Endodermal cell (in vitro differentiated cells): ENCODE results near the gene TPST2. TPM values are rescaled to one million over a fixed set of nuclear protein-coding genes. Genes with fewer than 3 reads are reported as not detected.

Source experiments
- DNase-seq: peaks from one replicate; pipeline ENCODE4 v3.0.0-alpha.2; 2017
- H3K27ac ChIP-seq: 2 replicates; pipeline ENCODE4 v1.5.1; 2013; ENCODE audit warnings: mild to moderate bottlenecking, low read depth, low read length, moderate library complexity
- H3K27me3 ChIP-seq: 2 replicates; pipeline ENCODE4 v1.6.1; 2013; ENCODE audit warnings: mild to moderate bottlenecking, low read length, moderate library complexity; ENCODE audit not compliant: insufficient read depth, control insufficient read depth, poor library complexity, severe bottlenecking
- H3K36me3 ChIP-seq: 2 replicates; pipeline ENCODE4 v1.7.0; 2013; ENCODE audit warnings: mild to moderate bottlenecking, low read length, moderate library complexity; ENCODE audit not compliant: control insufficient read depth, insufficient read depth
- H3K4me1 ChIP-seq: one replicate; pipeline ENCODE4 v1.7.0; 2013; ENCODE audit warnings: low read length; ENCODE audit not compliant: control insufficient read depth, insufficient read depth
- H3K4me3 ChIP-seq: 2 replicates; pipeline ENCODE4 v1.5.1; 2013; ENCODE audit warnings: mild to moderate bottlenecking, low read length, moderate library complexity
- H3K9ac ChIP-seq: 2 replicates; pipeline ENCODE4 v1.6.1; 2013; ENCODE audit warnings: mild to moderate bottlenecking, low read length, moderate library complexity; ENCODE audit not compliant: poor library complexity, severe bottlenecking; ENCODE audit errors: extremely low read depth
- H3K9me3 ChIP-seq: 2 replicates; pipeline ENCODE4 v1.6.1; 2013; ENCODE audit warnings: mild to moderate bottlenecking, low read length, moderate library complexity; ENCODE audit not compliant: control insufficient read depth
- H3K27ac Mint-ChIP-seq: 2 replicates; pipeline ENCODE4 v1.8.0; 2020; ENCODE audit warnings: mixed read lengths
- H3K27me3 Mint-ChIP-seq: 2 replicates; pipeline ENCODE4 v1.8.0; 2021; ENCODE audit warnings: mild to moderate bottlenecking, mixed read lengths; ENCODE audit not compliant: insufficient read depth
- H3K36me3 Mint-ChIP-seq: 2 replicates; pipeline ENCODE4 v1.8.0; 2020; ENCODE audit warnings: low read depth, mixed read lengths
- H3K4me1 Mint-ChIP-seq: 2 replicates; pipeline ENCODE4 v1.8.0; 2020; ENCODE audit warnings: mixed read lengths
- H3K4me3 Mint-ChIP-seq: 2 replicates; pipeline ENCODE4 v1.8.0; 2020; ENCODE audit warnings: mild to moderate bottlenecking, moderate library complexity, mixed read lengths
- H3K9me3 Mint-ChIP-seq: 2 replicates; pipeline ENCODE4 v1.8.0; 2020; ENCODE audit warnings: mild to moderate bottlenecking, mixed read lengths
- WGBS, 2 experiments: methylation state at CpG; one replicate each; pipeline versions ENCODE4 v1.1.5 to v1.1.7; 2013; ENCODE audit warnings: missing lambda C conversion rate in 2 of 2, mixed read lengths in 1 of 2; ENCODE audit not compliant: insufficient coverage in 1 of 2, insufficient read length in 1 of 2; 5-methylcytosine and 5-hydroxymethylcytosine counted together
- total RNA-seq, 2 donors: library from RNA; stranded (reverse); fragmentation: NEBNext Ultra II Directional in 1 of 2; extraction: Animal tissue kit (Norgen Biotek cat#: 25700) in 1 of 2; gene quantifications; 2 replicates in 1 of 2; 3 replicates in 1 of 2; pipeline ENCODE4 v1.2.1, GENCODE V29; 2021
- TF ChIP-seq, protein P1 (sequence below): fragments of 200-600 bp; sonication (generic); conservative IDR thresholded peaks from 2 replicates; pipeline ENCODE4 v1.5.0; 2021; ENCODE audit warnings: antibody characterized with exemption, mild to moderate bottlenecking

Gene TPST2
- total RNA-seq, 2 donors from 2014 or later = 38.9 to 53.2 TPM

DNA sequence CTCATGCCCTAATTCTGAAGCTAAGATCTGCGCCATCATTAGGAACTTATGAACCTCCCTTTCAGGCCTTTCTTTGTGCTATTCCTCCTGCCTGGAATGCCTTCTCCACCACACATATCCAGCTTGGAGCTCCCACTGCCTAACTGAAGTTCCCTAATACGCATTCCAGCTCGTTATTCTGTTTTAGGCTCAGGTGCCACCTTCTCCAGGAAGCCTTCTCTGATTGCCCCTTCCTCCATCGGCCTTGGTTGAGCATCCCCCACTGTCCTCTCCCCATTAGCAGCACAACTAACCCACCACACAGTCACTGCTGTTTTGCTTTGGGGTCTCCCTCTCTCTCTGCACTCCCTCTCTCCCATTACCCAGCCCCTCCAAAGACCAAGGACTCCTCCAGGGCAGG is 22.7 kb upstream of the TPST2 start:
- DNase-seq = no peak
- H3K4me3 ChIP-seq = no peak overlapping the region
- no peaks in the 10 kb centered on the region for H3K36me3 ChIP-seq
- TF ChIP-seq, protein P1, sequence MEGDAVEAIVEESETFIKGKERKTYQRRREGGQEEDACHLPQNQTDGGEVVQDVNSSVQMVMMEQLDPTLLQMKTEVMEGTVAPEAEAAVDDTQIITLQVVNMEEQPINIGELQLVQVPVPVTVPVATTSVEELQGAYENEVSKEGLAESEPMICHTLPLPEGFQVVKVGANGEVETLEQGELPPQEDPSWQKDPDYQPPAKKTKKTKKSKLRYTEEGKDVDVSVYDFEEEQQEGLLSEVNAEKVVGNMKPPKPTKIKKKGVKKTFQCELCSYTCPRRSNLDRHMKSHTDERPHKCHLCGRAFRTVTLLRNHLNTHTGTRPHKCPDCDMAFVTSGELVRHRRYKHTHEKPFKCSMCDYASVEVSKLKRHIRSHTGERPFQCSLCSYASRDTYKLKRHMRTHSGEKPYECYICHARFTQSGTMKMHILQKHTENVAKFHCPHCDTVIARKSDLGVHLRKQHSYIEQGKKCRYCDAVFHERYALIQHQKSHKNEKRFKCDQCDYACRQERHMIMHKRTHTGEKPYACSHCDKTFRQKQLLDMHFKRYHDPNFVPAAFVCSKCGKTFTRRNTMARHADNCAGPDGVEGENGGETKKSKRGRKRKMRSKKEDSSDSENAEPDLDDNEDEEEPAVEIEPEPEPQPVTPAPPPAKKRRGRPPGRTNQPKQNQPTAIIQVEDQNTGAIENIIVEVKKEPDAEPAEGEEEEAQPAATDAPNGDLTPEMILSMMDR = no peak
- no peaks in the 10 kb centered on the region for H3K9me3 ChIP-seq
- peaks cover 46% of the 10 kb centered on the region for H3K4me1 Mint-ChIP-seq
- no peak overlapping the region for H3K9ac ChIP-seq
- WGBS, 2 experiments = 94% methylated on average over 2 to 4 of the region's 4 CpGs
- peaks cover 19% of the 10 kb centered on the region for H3K4me1 ChIP-seq
- peaks cover 2% of the 10 kb centered on the region for H3K27me3 Mint-ChIP-seq
- H3K9me3 Mint-ChIP-seq = no peaks in the 10 kb centered on the region
- no peak overlapping the region for H3K27ac ChIP-seq
- no peak overlapping the region for H3K4me3 Mint-ChIP-seq
- H3K36me3 Mint-ChIP-seq = no peaks in the 10 kb centered on the region
- H3K27ac Mint-ChIP-seq = no peak overlapping the region
- no peaks in the 10 kb centered on the region for H3K27me3 ChIP-seq

DNA sequence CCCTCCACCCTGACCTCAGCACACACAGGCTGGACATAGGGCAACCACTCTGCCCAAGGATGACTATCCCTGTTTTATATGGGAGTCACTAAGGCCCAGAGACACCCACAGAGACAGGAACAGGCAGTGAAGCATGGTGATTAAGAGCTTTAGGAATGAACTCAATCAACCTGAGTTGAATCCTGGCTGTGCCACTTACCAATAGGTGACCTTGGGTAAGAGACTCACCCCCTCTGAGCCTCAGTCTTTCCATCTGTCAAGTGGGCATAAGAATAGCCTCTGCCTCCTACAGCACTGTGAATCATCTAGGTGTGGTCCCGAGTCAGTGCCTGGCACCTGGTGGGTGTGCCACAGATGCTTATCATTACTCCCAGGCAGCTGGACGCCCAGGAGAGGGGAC is 21.1 kb upstream of the TPST2 start:
- H3K36me3 Mint-ChIP-seq = no peaks in the 10 kb centered on the region
- TF ChIP-seq, protein P1 = no peak
- H3K4me3 Mint-ChIP-seq = no peak overlapping the region
- no peak overlapping the region for H3K27ac Mint-ChIP-seq
- no peak overlapping the region for H3K9ac ChIP-seq
- H3K27me3 ChIP-seq = no peaks in the 10 kb centered on the region
- no peaks in the 10 kb centered on the region for H3K9me3 ChIP-seq
- peaks cover 2% of the 10 kb centered on the region for H3K27me3 Mint-ChIP-seq
- no peaks in the 10 kb centered on the region for H3K36me3 ChIP-seq
- peaks cover 4% of the 10 kb centered on the region for H3K4me1 ChIP-seq
- 88 to 100% methylated on average over 1 to 2 of the region's 2 CpGs for WGBS, 2 experiments
- no peak overlapping the region for H3K27ac ChIP-seq
- DNase-seq = no peak
- H3K4me3 ChIP-seq = no peak overlapping the region
- no peaks in the 10 kb centered on the region for H3K9me3 Mint-ChIP-seq
- peaks cover 32% of the 10 kb centered on the region for H3K4me1 Mint-ChIP-seq

DNA sequence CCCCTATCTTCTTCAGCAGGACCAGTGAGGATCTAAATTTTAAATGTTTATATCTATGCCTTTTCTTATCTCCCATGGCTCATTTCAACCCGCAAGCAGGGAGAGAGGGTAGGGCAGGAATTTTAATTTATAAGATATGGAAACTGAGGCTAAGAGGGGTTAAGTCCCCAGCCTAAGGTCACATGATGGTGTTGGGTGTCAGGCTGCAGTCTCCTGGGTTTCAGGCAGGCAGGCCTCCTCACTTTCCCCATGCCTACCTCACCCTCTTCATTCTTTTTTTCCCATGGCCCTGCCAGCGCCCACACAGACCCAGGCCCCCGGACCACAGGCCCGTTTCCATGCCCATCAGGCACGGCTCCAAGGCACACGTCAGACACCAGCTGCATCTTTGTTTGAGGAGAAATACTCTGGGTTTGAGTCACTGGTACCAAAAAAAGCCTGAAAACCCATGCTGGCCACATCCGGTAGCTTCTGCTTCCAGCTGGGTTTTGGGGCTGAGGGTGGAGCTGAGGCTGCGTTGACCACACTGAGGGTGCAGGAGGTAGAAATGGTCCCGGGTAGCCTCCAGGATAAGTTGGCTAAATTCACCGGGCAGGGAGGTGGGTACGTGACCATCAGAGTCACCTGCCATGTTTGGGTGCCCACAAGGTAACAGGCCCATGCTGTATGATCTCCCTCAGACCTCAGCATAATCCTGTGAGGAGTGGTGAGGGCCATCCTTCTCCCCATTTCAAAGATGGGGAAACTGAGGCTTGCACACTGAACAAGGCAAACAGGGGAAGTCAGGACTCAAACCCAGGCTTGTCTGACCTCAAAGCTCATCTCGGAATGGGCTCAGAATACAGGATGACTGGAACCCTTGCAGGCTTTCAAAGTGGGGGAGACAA is 20.4 kb upstream of the TPST2 start:
- Mint-ChIP-seq H3K27me3 (peaks cover 2% of the 10 kb centered on the region), H3K4me1 (peaks cover 28% of the 10 kb centered on the region), H3K4me3 (no peak overlapping the region), H3K36me3 (no peaks in the 10 kb centered on the region), H3K9me3 (no peaks in the 10 kb centered on the region), H3K27ac (no peak overlapping the region)
- Histone ChIP-seq H3K9ac (no peak overlapping the region), H3K4me1 (peaks cover 4% of the 10 kb centered on the region), H3K9me3 (no peaks in the 10 kb centered on the region), H3K27ac (no peak overlapping the region), H3K36me3 (no peaks in the 10 kb centered on the region), H3K4me3 (no peak overlapping the region), H3K27me3 (no peaks in the 10 kb centered on the region)
- 89 to 92% methylated on average over 9 to 12 of the region's 12 CpGs for WGBS, 2 experiments
- TF ChIP-seq, protein P1 = no peak
- DNase-seq = no peak
